DMS 273 treated with DMSO at 0.1 percent for 48 hours (cell line): ENCODE data around the gene INA.

Experiments
- DNase-seq: peaks from one replicate; lab custom pipeline; 2025; lab: John Stamatoyannopoulos, UW

The INA gene

DNA sequence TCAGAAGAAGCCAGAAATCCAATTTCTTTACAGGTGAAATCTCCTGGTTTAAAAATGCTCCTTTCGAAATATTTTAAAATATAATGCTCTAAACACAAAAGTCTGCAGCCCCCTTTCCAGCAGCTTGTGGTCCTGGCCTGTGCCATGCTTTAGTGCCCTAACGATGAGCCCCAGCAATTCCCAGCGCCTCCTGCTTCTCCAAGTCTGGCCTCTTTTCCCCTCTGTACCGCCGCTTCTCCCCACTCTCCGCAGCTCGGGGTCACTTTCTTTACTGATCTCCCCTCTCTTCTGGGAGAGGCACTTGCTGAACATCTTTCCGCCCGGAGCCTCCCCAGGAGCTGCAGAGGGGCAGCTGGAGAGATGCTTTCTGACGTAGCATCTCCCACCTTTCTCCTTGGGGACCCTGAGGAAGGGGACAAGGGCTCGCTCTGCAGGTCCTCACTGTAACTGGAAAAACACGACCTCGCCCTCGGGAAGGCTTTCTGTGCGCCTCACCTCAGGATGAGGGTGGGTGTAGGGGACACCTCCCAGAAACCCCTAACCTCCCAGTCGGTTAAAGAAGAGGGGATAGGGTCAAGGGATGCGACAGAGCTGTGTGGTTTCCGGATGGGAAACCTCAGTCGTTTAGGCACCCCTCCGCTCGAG lies 565 bp upstream of the INA start:
- DNase-seq = no peak

GRCh38 chr10:103277713-103278536 lies 987 bp downstream of the INA start:
- DNase-seq = no peak

DNA sequence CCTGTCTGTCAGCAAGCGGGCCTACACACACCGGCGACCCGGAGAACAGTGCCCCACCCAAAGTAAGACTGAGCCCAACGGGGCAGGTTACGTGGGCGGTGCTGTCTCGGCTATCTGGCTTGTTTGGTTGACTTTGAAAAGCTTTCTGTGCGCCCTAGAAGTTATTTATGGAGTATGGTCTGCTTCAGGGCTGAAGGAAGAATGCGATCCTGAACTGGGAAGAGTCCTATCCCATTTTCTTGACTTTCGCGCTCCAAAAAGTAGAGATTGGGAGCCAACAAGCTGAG lies 1.5 kb downstream of the INA start:
- no peak for DNase-seq

DNA sequence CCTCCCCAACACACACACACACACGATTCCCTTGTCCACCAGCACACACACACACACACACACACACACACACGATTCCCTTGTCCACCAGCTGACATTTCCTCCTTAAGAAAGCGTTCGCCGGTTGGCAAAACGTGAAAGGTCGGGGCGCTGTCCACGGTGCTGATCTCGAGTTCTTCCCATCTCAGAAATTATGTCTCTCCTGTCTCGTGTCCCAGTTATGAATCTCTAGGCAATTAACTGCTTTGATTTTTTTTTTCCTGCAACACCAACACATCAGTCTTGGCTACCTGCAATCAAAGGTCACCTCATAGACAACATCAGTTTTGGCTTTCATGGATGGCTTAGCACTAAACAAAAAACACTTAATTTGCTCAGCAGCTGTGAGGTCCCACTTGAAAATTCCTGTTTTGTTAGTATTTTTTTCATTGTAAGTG lies 1.9 kb downstream of the INA start:
- DNase-seq = no peak

DNA sequence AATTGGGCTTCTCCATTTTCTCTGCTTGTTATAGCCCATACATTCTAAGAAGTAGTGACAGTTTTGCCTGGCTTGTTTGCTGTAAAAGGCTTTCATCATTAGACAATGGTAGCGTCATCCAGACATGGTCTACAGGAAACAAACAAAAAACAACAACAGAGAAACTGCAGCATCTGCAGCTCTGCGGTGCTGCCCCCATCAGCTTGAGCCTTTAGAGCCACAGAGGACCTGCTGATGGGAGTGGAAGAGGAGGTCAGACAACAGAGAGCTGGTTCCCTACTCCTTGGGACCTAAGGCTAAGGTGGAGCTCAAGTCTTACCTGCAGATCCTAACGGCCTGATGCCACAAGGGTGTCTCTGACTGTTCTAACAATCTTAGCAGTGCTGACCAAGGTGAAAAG lies 3.1 kb downstream of the INA start:
- no peak for DNase-seq

DNA sequence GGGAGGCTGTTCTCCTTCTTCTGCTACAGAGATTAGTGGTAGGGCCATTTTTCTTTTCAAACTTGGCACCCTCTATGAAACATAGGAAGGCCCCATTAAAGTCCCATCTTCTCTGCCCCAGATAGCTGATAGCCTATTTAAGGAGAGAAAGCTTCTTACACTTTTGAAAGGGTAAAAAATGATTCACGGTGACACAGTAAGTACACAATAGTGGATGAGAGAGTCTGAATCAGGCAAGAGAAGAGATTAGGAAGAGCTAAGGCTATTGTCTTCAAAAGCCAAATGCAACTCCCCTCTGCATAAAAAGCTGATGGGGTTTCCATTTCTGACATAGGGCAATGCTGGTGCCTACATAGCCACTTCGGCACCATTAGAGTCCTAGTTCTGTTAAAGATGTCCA lies 3.6 kb downstream of the INA start:
- DNase-seq = no peak

DNA sequence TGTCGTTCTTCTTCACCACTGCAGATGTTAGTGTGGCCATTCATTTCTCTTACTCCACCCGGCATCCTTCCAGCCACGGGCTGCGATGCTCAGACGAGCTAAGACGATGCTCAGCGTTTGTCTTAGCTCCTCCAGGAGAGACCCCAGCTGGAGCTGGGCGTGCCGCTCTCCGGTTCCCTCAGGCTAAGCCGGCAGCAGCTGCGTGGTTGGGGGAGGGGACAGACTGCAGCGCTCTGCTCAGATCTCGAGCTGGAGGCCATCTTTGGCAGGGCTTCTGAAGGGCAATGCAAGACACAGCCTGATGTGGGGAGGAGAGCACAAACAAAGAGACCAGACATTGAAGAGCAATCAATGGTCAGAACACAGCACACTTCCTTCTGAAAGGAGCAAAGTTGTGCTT lies 4.8 kb downstream of the INA start:
- DNase-seq = peak; percentile 13

DNA sequence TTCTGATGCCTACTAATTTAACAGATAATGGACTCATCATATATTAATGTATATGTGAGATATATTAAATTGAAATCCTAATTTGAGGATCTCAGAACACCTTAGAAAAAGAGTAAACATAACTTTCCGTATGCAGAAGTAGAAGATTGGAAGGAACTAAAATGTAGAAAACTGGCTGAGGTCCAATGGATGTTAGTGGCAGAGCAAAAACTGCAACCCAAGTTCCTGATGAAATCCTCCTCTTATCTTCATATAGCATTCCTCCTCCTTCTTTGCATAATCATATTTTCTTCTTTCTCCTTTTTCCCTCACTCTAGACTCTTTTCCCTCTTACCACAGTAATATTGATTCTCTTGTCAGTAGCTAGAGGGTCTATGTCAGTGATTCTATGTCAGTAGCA lies 6.0 kb downstream of the INA start:
- no peak for DNase-seq

GRCh38 chr10:103284170-103284569 lies 7.2 kb downstream of the INA start:
- no peak for DNase-seq

DNA sequence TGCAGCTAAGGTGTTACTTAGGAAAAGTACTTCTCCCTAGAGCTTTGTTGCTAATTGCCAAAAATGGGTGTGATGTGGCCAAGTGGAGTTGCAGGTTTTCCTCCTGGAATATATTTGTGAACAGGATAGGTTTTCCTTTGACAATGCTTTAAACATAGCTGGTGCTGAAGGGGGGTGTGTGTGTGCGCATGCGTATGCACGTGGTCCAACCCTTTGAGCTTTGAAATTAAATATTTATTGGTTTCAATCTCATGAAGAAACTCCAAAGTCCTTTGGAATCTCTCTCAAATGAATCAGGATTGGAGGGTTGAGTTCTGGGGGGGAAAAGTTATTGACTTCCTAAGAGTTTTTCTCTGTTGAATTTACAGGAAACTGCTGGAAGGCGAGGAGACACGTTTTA lies 11.1 kb downstream of the INA start:
- no peak for DNase-seq

GRCh38 chr10:103291588-103291987 lies 14.7 kb downstream of the INA start:
- no peak for DNase-seq

GRCh38 chr10:103295374-103296015 lies 18.6 kb downstream of the INA start:
- no peak for DNase-seq

DNA sequence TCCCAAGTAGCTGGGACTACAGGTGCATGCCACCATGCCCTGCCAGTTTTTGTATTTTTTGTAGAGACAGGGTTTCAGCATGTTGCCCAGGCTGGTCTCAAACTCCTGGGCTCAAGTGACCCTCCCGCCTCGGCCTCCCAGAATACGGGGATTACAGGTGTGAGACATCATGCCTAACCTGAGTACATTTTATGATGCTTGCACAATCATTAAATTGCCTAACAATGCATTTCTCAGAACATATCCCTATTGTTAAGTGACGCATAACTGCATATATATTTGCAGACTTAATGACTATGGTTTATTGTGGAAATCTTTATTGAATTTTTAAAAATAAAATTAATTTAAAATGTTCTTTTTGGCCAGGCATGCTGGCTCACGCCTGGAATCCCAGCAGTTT lies 30.7 kb downstream of the INA start:
- DNase-seq = no peak

DNA sequence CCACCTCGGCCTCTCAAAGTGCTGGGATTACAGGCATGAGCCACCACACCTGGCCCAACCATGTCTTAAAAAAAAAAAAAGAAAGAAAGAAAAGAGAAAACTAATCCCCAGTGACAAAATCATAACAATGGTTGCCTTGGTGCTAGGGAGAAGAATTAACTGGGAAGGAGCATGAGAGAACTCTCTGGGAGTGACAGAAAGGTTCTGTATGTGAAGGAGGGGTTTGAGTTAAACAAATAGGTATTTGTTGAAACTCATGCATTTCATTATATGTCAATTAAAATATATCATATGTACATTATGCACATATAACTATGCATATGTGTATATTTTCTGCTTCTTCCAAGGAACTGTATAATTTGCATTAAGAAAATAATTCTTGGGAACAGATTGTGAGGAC lies 33.3 kb downstream of the INA start:
- no peak for DNase-seq

DNA sequence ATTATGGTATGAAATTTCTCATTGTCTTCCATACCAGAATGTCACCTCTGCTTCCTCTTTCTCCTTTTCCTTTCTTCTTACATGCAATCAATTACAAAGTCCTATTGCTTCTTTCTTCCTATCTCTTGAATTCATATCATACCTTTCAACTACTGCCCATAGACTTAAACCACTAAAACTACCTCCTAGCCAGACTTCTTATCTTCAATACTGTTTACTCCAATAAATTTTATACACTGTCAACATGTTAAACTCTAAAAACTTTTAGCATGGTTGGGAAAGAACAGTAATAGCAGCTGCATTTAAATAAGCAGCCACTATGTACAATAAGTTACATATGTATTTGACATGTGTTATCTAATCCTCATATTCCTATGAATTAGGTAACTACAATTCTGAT lies 39.1 kb downstream of the INA start:
- no peak for DNase-seq

GRCh38 chr10:103327906-103328305 lies 51.0 kb downstream of the INA start:
- no peak for DNase-seq

GRCh38 chr10:103333934-103334520 lies 57.1 kb downstream of the INA start:
- DNase-seq = no peak

- DNase-seq = no peak
Observed at GRCh38 chr10:103334567-103334966, 57.6 kb downstream of the INA start.

DNA sequence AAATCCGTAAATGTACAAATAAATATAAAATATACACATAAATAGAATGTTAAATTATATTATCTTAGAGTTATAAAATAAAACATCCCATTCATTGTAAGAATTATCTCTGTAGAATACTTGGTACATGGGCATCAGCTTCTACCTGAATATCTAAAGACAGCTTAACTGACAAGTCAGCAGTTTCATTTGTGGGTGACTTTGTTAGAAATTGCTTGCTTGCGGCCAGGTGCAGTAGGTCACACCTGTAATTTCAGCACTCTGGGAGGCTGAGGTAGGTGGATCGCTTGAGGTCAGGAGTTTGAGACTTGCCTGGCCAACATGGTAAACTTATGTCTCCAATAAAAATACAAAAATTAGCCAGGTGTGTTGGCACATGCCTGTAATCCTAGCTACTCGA lies 59.4 kb downstream of the INA start:
- DNase-seq = no peak
